PC-3 (cell line): Measurements from ENCODE around the gene ARHGAP22. TPM values are rescaled to one million over a fixed set of nuclear protein-coding genes. Genes with fewer than 3 reads are reported as not detected.

Source experiments
- ATAC-seq: fragments of 200-7000 bp; cut with Tn5 transposase; 2 replicates; pipeline ENCODE4 v1.9.1; 2020; ENCODE audit warnings: mild to moderate bottlenecking, moderate library complexity
- BruUV-seq: library from RNA; stranded (reverse); fragments of 400-500 nt; replicated peaks from 2 replicates; lab custom pipeline; 2021; lab: Mats Ljungman, UMichigan
- CTCF ChIA-PET: fragments of 300-600 bp; sonication (Branson Sonifier 250); formaldehyde crosslinking; loops from one replicate; lab custom pipeline; 2022; ENCODE audit warnings: antibody characterized with exemption; lab: Charles Lee
- POLR2A ChIA-PET: fragments of 300-600 bp; sonication (Branson Sonifier 250); formaldehyde crosslinking; loops from one replicate; lab custom pipeline; 2022; ENCODE audit warnings: antibody characterized with exemption; ENCODE audit not compliant: unreplicated experiment; lab: Charles Lee
- DNase-seq: peaks from one replicate; pipeline ENCODE4 v3.0.0-alpha.2; 2015
- H2AFZ ChIP-seq: fragments of 300-600 bp; sonication (generic); 2 replicates; pipeline ENCODE4 v1.6.0; 2016; ENCODE audit warnings: antibody characterized with exemption, low read length
- H3F3A ChIP-seq: fragments of 300-600 bp; sonication (generic); one replicate; pipeline ENCODE4 v1.6.0; 2017; ENCODE audit warnings: antibody characterized with exemption, low read length, control low read depth, mild to moderate bottlenecking; ENCODE audit not compliant: unreplicated experiment
- H3K27ac ChIP-seq: fragments of 300-600 bp; sonication (generic); 2 replicates; pipeline ENCODE4 v1.5.1; 2016; ENCODE audit warnings: mild to moderate bottlenecking, low read length
- H3K27me3 ChIP-seq: fragments of 300-600 bp; sonication (generic); 2 replicates; pipeline ENCODE4 v1.6.1; 2016; ENCODE audit warnings: low read length, mixed read lengths
- H3K36me3 ChIP-seq: fragments of 300-600 bp; sonication (generic); 2 replicates; pipeline ENCODE4 v1.6.1; 2016; ENCODE audit warnings: low read depth, mixed run types, low read length, mixed read lengths
- H3K4me1 ChIP-seq: fragments of 300-600 bp; sonication (generic); 2 replicates; pipeline ENCODE4 v1.5.1; 2016; ENCODE audit warnings: low read length; ENCODE audit not compliant: insufficient read depth
- H3K4me2 ChIP-seq: fragments of 300-600 bp; sonication (generic); 2 replicates; pipeline ENCODE4 v1.6.0; 2016; ENCODE audit warnings: low read length
- H3K4me3 ChIP-seq: fragments of 300-600 bp; sonication (generic); 2 replicates; pipeline ENCODE4 v1.5.1; 2016; ENCODE audit warnings: mild to moderate bottlenecking, low read length, mixed read lengths
- H3K79me2 ChIP-seq: fragments of 300-600 bp; sonication (generic); 2 replicates; pipeline ENCODE4 v1.6.1; 2017; ENCODE audit warnings: low read length, mixed read lengths
- H3K9ac ChIP-seq: fragments of 300-600 bp; sonication (generic); 2 replicates; pipeline ENCODE4 v1.6.0; 2016; ENCODE audit warnings: mild to moderate bottlenecking, low read length
- H3K9me2 ChIP-seq: fragments of 300-600 bp; sonication (generic); replicated peaks from 2 replicates; pipeline ENCODE4 v1.6.1; 2016; ENCODE audit warnings: mixed run types, low read length, mixed read lengths
- H3K9me3 ChIP-seq: fragments of 300-600 bp; sonication (generic); 2 replicates; pipeline ENCODE4 v1.6.1; 2016; ENCODE audit warnings: low read length, mixed read lengths
- H4K20me1 ChIP-seq: fragments of 300-600 bp; sonication (generic); 2 replicates; pipeline ENCODE4 v1.6.1; 2016; ENCODE audit warnings: low read length, mixed read lengths
- CTCF ChIP-seq: fragments of 300-600 bp; sonication (generic); conservative IDR thresholded peaks from 2 replicates; pipeline ENCODE4 v1.5.1; 2017; ENCODE audit warnings: antibody characterized with exemption, low read depth, mild to moderate bottlenecking, low read length
- EZH2 ChIP-seq: fragments of 300-600 bp; sonication (generic); IDR thresholded peaks from one replicate; pipeline ENCODE4 v1.6.1; 2017; ENCODE audit warnings: antibody characterized with exemption, mild to moderate bottlenecking, low read length; ENCODE audit not compliant: unreplicated experiment
- EZH2phosphoT487 ChIP-seq: fragments of 300-600 bp; sonication (generic); IDR thresholded peaks from 2 replicates; pipeline ENCODE4 v1.6.1; 2018; ENCODE audit warnings: mild to moderate bottlenecking, antibody characterized with exemption, low read length, borderline replicate concordance
- intact Hi-C: fragments of 100-400 bp; cut with micrococcal nuclease; formaldehyde crosslinking; loops from 2 replicates; pipeline ENCODE4 v1.9.0; 2023
- total RNA-seq: library from RNA; depleted of rRNA; stranded (reverse); fragments of >200 nt; gene quantifications from 2 replicates; pipeline ENCODE4 v1.2.3, GENCODE V29; 2014

ARHGAP22 gene
- total RNA-seq, 1 experiment from 2014 or later: 12.2 TPM

- ATAC-seq: no peak
- no peak for TF ChIP-seq EZH2
- no peak for TF ChIP-seq EZH2phosphoT487
- no peak for TF ChIP-seq CTCF
- Histone ChIP-seq H3F3A (no peaks in the 10 kb centered on the region), H2AFZ (no peak overlapping the region), H3K27ac (no peak overlapping the region), H3K36me3 (no peaks in the 10 kb centered on the region), H3K27me3 (no peaks in the 10 kb centered on the region), H3K4me2 (no peak overlapping the region), H3K9me3 (no peaks in the 10 kb centered on the region), H3K79me2 (no peaks in the 10 kb centered on the region), H4K20me1 (no peaks in the 10 kb centered on the region), H3K4me3 (no peak overlapping the region), H3K9me2 (no peaks in the 10 kb centered on the region), H3K4me1 (no peaks in the 10 kb centered on the region), H3K9ac (no peak overlapping the region)
- no peak for DNase-seq
- CTCF ChIA-PET: no interaction called here
- POLR2A ChIA-PET: no interaction called here
- intact Hi-C loops: no loop called here
- BruUV-seq: no TSS peak
Measured at GRCh38 chr10:48575901-48576300, 29.0 kb downstream of the ARHGAP22 start.

GRCh38 chr10:48574817-48575380 is 30.0 kb downstream of the ARHGAP22 start:
- Histone ChIP-seq H3F3A (no peaks in the 10 kb centered on the region), H3K27me3 (no peaks in the 10 kb centered on the region), H2AFZ (no peak overlapping the region), H3K9ac (no peak overlapping the region), H3K4me2 (no peak overlapping the region), H3K79me2 (no peaks in the 10 kb centered on the region), H4K20me1 (no peaks in the 10 kb centered on the region), H3K9me2 (no peaks in the 10 kb centered on the region), H3K4me1 (no peaks in the 10 kb centered on the region), H3K27ac (no peak overlapping the region), H3K9me3 (no peaks in the 10 kb centered on the region), H3K36me3 (no peaks in the 10 kb centered on the region), H3K4me3 (no peak overlapping the region)
- no TSS peak for BruUV-seq
- ATAC-seq: no peak
- intact Hi-C loops: no loop called here
- TF ChIP-seq EZH2phosphoT487 (no peak), CTCF (no peak)
- CTCF ChIA-PET: no interaction called here
- POLR2A ChIA-PET: no interaction called here
- no peak for DNase-seq

GRCh38 chr10:48574322-48574796 is 30.5 kb downstream of the ARHGAP22 start:
- CTCF ChIA-PET: no interaction called here
- no peak for ATAC-seq
- intact Hi-C loops: no loop called here

More at GRCh38 chr10:48574322-48574796, 30.5 kb downstream of the ARHGAP22 start:
- no peak overlapping the region for H3K9ac ChIP-seq
- H3K9me2 ChIP-seq: no peaks in the 10 kb centered on the region
- no peaks in the 10 kb centered on the region for H3K79me2 ChIP-seq
- POLR2A ChIA-PET: no interaction called here
- no peaks in the 10 kb centered on the region for H3K36me3 ChIP-seq
- H3K27ac ChIP-seq: no peak overlapping the region
- TF ChIP-seq CTCF (no peak), EZH2 (no peak), EZH2phosphoT487 (no peak)
- no peaks in the 10 kb centered on the region for H3K27me3 ChIP-seq
- H3K4me3 ChIP-seq: no peak overlapping the region
- no peak for DNase-seq
- H3K4me1 ChIP-seq: no peaks in the 10 kb centered on the region
- no peaks in the 10 kb centered on the region for H4K20me1 ChIP-seq
- BruUV-seq: no TSS peak
- H3K9me3 ChIP-seq: no peaks in the 10 kb centered on the region
- H3F3A ChIP-seq: no peaks in the 10 kb centered on the region
- H2AFZ ChIP-seq: no peak overlapping the region
- H3K4me2 ChIP-seq: no peak overlapping the region
